MM.1S (cell line): ENCODE results near the gene CC2D2B.

ENCODE experiments used
- DNase-seq: peaks from one replicate; pipeline ENCODE4 v3.0.0-alpha.2; 2015
- H2AFZ ChIP-seq: fragments of 300-600 bp; sonication (generic); 2 replicates; pipeline ENCODE4 v1.6.0; 2016; ENCODE audit warnings: antibody characterized with exemption, low read length
- H3F3A ChIP-seq: fragments of 300-600 bp; sonication (generic); 2 replicates; pipeline ENCODE4 v1.6.1; 2016; ENCODE audit warnings: mild to moderate bottlenecking, antibody characterized with exemption, low read length, moderate library complexity, mixed read lengths; ENCODE audit not compliant: insufficient read depth
- H3K27ac ChIP-seq: fragments of 300-600 bp; sonication (generic); 2 replicates; pipeline ENCODE4 v1.5.1; 2016; ENCODE audit warnings: mild to moderate bottlenecking, low read length
- H3K27me3 ChIP-seq: fragments of 300-600 bp; sonication (generic); replicated peaks from 2 replicates; pipeline ENCODE4 v1.6.0; 2016; ENCODE audit warnings: low read length; ENCODE audit not compliant: insufficient read depth
- H3K36me3 ChIP-seq: fragments of 300-600 bp; sonication (generic); replicated peaks from 2 replicates; pipeline ENCODE4 v1.6.1; 2016; ENCODE audit warnings: mild to moderate bottlenecking, low read length, mixed read lengths; ENCODE audit not compliant: insufficient read depth
- H3K4me1 ChIP-seq: fragments of 300-600 bp; sonication (generic); 2 replicates; pipeline ENCODE4 v1.6.1; 2016; ENCODE audit warnings: low read length, mixed read lengths
- H3K4me2 ChIP-seq: fragments of 300-600 bp; sonication (generic); 2 replicates; pipeline ENCODE4 v1.6.0; 2016; ENCODE audit warnings: low read depth, low read length
- H3K4me3 ChIP-seq: fragments of 300-600 bp; sonication (generic); 2 replicates; pipeline ENCODE4 v1.5.1; 2016; ENCODE audit warnings: low read length, mixed read lengths
- H3K79me2 ChIP-seq: fragments of 300-600 bp; sonication (generic); 2 replicates; pipeline ENCODE4 v1.6.1; 2016; ENCODE audit warnings: mixed run types, low read length, mixed read lengths
- H3K9ac ChIP-seq: fragments of 300-600 bp; sonication (generic); 2 replicates; pipeline ENCODE4 v1.6.1; 2016; ENCODE audit warnings: low read length, mixed read lengths
- H3K9me2 ChIP-seq: fragments of 300-600 bp; sonication (generic); replicated peaks from 2 replicates; pipeline ENCODE4 v1.6.1; 2016; ENCODE audit warnings: mild to moderate bottlenecking, low read length, mixed read lengths; ENCODE audit not compliant: insufficient read depth
- H3K9me3 ChIP-seq: fragments of 300-600 bp; sonication (generic); replicated peaks from 2 replicates; pipeline ENCODE4 v1.6.1; 2016; ENCODE audit warnings: mild to moderate bottlenecking, low read length, mixed read lengths; ENCODE audit not compliant: insufficient read depth
- H4K20me1 ChIP-seq: fragments of 300-600 bp; sonication (generic); 2 replicates; pipeline ENCODE4 v1.6.1; 2016; ENCODE audit warnings: mild to moderate bottlenecking, low read length, moderate library complexity, mixed read lengths; ENCODE audit not compliant: insufficient read depth
- EZH2 ChIP-seq: fragments of 300-600 bp; sonication (generic); optimal IDR thresholded peaks from 2 replicates; pipeline ENCODE3; 2017; ENCODE audit warnings: low read depth, mild to moderate bottlenecking, antibody characterized with exemption, low read length, mixed read lengths
- EZH2phosphoT487 ChIP-seq: fragments of 300-600 bp; sonication (generic); IDR thresholded peaks from 2 replicates; pipeline ENCODE4 v1.6.1; 2018; ENCODE audit warnings: antibody characterized with exemption, low read length
- TF ChIP-seq, protein P1 (sequence below): fragments of 300-600 bp; sonication (generic); IDR thresholded peaks from 2 replicates; pipeline ENCODE4 v1.5.1; 2016; ENCODE audit warnings: antibody characterized with exemption, low read length, mixed read lengths

Gene CC2D2B

DNA sequence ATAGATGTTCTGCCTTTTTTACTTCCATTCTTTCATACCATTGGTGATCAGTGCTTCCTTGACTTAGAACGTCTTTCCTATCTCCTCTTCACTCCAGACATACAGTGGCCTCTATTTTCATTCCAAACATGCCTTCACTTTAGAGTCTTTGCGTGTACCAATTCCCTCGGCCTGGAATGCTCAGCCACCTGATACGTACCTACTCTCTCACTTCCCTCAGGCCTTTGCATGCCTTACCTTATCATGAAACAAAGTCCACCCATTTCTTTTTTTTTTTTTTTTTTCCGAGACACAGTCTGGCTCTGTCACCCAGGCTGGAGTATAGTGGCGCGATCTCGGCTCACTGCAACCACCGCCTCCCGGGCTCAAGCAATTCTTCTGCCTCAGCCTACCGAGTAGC, 133.4 kb downstream of the CC2D2B start:
- Histone ChIP-seq H3K79me2 (no peaks in the 10 kb centered on the region), H3F3A (no peaks in the 10 kb centered on the region), H3K9me3 (no peaks in the 10 kb centered on the region), H3K4me3 (no peak overlapping the region), H4K20me1 (no peaks in the 10 kb centered on the region), H3K36me3 (no peaks in the 10 kb centered on the region), H3K27ac (no peak overlapping the region), H3K9ac (no peak overlapping the region), H3K4me2 (no peak overlapping the region), H3K9me2 (no peaks in the 10 kb centered on the region), H3K4me1 (no peaks in the 10 kb centered on the region), H2AFZ (no peak overlapping the region), H3K27me3 (no peaks in the 10 kb centered on the region)
- DNase-seq, result no peak
- TF ChIP-seq, protein P1, sequence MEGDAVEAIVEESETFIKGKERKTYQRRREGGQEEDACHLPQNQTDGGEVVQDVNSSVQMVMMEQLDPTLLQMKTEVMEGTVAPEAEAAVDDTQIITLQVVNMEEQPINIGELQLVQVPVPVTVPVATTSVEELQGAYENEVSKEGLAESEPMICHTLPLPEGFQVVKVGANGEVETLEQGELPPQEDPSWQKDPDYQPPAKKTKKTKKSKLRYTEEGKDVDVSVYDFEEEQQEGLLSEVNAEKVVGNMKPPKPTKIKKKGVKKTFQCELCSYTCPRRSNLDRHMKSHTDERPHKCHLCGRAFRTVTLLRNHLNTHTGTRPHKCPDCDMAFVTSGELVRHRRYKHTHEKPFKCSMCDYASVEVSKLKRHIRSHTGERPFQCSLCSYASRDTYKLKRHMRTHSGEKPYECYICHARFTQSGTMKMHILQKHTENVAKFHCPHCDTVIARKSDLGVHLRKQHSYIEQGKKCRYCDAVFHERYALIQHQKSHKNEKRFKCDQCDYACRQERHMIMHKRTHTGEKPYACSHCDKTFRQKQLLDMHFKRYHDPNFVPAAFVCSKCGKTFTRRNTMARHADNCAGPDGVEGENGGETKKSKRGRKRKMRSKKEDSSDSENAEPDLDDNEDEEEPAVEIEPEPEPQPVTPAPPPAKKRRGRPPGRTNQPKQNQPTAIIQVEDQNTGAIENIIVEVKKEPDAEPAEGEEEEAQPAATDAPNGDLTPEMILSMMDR, result no peak
- TF ChIP-seq EZH2phosphoT487, result no peak

DNA sequence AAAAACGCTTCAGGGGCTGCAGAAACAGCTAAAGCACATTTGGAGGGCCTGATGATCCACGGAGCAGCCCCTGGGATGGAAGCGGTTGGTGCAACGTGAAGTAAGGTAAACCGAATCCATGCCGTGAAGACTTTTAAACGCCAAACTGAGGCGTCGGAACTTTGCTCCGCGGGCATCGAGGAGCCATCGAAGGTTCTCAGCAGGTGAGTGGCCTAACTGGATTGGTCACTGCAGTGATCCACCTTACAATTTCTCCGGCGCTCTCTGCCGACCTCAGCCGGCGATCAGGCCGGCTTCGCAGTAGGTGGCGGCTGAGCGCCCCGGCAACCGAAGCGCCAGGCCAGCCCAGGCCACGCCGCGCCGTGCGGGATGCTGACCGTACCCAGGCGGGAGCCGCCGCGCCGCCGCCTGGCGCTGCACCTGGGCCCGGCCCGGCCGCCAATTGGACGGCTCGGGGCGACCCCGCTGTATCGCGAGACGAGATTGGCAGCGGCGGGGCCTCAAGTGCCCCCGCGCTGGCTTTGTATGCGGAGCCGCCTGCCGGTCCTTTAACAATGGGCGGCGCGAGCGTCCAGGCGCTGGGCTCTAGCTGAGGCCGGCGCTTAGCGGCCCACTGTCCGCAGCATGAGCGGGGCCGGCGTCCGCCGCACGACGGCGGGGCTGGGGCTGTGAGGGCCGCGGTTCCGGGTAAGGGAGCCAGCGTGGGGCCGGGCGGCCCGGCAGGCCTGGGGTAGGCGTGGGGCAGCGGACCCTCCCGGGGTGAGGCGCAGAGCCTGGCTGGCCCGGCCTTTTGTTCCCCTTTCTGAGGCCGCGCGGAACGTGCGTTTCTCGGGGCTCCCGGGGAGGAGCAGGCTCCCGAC, 135.5 kb downstream of the CC2D2B start, which contains the start of gene CCNJ:
TSS of gene CCNJ (plus strand) at position 551 of the 860 bp plus-strand sequence. CDS start 811 bp downstream, outside the sequence.
- no peaks in the 10 kb centered on the region for H3K27me3 ChIP-seq
- H3K27ac ChIP-seq, result no peak within 1 kb of the TSS; the same call in 1 of the 2 replicates
- no peaks in the 10 kb centered on the region for H4K20me1 ChIP-seq
- TF ChIP-seq EZH2phosphoT487 (no peak), EZH2 (no peak)
- TF ChIP-seq, protein P1, result no peak
- no peaks in the 10 kb centered on the region for H3F3A ChIP-seq
- H3K9me3 ChIP-seq, result no peaks in the 10 kb centered on the region
- no peaks in the 10 kb centered on the region for H3K4me1 ChIP-seq
- H3K79me2 ChIP-seq, result no peaks in the 10 kb centered on the region
- H3K9me2 ChIP-seq, result no peaks in the 10 kb centered on the region
- H3K9ac ChIP-seq, result peak within 1 kb of the TSS; percentile 65; the same call in 1 of the 2 replicates
- H2AFZ ChIP-seq, result peak within 1 kb of the TSS; percentile 77
- H3K4me3 ChIP-seq, result peak within 1 kb of the TSS; percentile 79
- no peaks in the 10 kb centered on the region for H3K36me3 ChIP-seq
- DNase-seq, result peak; percentile 90
- peak within 1 kb of the TSS; percentile 73 for H3K4me2 ChIP-seq

DNA sequence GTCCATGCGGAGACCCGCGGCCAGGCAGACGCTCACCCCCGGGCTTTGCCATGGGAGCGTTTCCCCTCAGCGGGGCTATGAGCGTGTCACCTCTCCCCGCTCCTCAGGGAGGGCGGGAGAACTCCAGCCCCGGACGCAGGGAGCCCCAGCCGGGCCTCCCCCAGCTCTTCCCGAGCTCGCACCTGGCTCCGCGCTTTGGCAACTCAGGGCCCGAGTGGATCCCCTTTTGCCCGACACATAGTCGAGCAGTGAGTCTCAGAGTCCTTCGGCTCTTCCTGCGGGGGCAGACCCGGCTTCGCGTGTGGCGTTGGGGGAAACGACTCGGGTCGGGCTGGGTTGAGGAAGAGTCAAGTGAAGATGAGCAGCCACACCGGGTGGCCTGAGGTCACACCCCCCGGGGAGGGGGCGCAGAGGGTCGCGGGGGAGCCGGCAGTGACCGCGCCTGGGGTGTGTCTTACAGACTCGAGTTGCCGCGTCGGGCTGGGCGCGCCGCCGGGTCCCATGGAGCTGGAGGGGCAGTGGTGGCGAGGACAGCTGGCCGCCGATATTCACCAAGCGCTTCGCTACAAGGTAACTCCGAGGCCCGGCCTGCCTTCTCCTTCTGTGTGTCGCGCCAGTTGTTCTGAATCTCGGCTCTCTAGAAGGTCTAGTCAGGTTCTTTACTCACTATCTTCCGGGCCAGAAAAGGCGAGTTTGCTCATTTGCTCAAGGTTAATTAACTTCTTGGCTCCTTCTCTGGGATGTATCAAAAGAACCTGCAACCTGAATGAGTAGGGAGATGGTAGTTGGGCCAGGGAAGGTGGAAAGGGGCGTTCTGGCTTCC, 136.3 kb downstream of the CC2D2B start:
- no peaks in the 10 kb centered on the region for H3F3A ChIP-seq
- no peak for TF ChIP-seq EZH2
- no peak for TF ChIP-seq EZH2phosphoT487
- TF ChIP-seq, protein P1, result no peak
- no peaks in the 10 kb centered on the region for H3K27me3 ChIP-seq
- H3K9me2 ChIP-seq, result no peaks in the 10 kb centered on the region
- no peaks in the 10 kb centered on the region for H3K79me2 ChIP-seq
- H3K4me1 ChIP-seq, result no peaks in the 10 kb centered on the region
- no peak overlapping the region; the same call in 1 of the 2 replicates for H3K27ac ChIP-seq
- H3K9ac ChIP-seq, result peak overlapping the region; percentile 65; the same call in 1 of the 2 replicates
- no peaks in the 10 kb centered on the region for H3K9me3 ChIP-seq
- H3K4me3 ChIP-seq, result peak overlapping the region; percentile 79
- peak overlapping the region; percentile 66 for H3K4me2 ChIP-seq
- peak; percentile 31 for DNase-seq
- no peaks in the 10 kb centered on the region for H3K36me3 ChIP-seq
- no peaks in the 10 kb centered on the region for H4K20me1 ChIP-seq
- H2AFZ ChIP-seq, result peak overlapping the region; percentile 51
